ENCODE results near the gene IGSF6. TPM values are rescaled to one million over a fixed set of nuclear protein-coding genes. Genes with fewer than 3 reads are reported as not detected.

The IGSF6 gene
- total and polyA plus RNA-seq, 2 donors (not counting 1 experiment from before 2014, with no cell fraction given), result 0.33 to 1.3 TPM

- WGBS (ENCODE audit: insufficient coverage), result 100% methylated on average over 1 of the region's 2 CpGs
- Mint-ChIP-seq H3K9me3 (ENCODE audit: insufficient read depth) (no peaks in the 10 kb centered on the region), H3K4me3 (no peak overlapping the region), H3K27me3 (no peaks in the 10 kb centered on the region), H3K4me1 (peaks cover 81% of the 10 kb centered on the region), H3K27ac (no peak overlapping the region)
- Histone ChIP-seq H3K4me1 (ENCODE audit: control insufficient read depth in 2 of 2, insufficient read depth in 2 of 2, low read length in 2 of 2) (peaks cover 70 to 74% of the 10 kb centered on the region in 2 donors), H3K9me3 (ENCODE audit: control extremely low read depth in 1 of 3, control insufficient read depth in 2 of 3, insufficient read depth in 1 of 3, low read length in 2 of 3) (peaks cover 0 to 6% (median 0%) of the 10 kb centered on the region in 3 donors), H3K79me2 (ENCODE audit: control insufficient read depth, insufficient read depth, low read length) (peaks cover 15% of the 10 kb centered on the region), H3K4me3 (ENCODE audit: control extremely low read depth in 1 of 5, extremely low read depth in 1 of 5, insufficient read depth in 1 of 5, low read depth in 2 of 5, low read length in 4 of 5) (no peak overlapping the region), H3K36me3 (replicated peaks in 1 of 2; ENCODE audit: control extremely low read depth in 1 of 2, control insufficient read depth in 1 of 2, extremely low read depth in 1 of 2, insufficient read depth in 2 of 2, low read length in 1 of 2) (peaks cover 0 to 5% of the 10 kb centered on the region in 2 experiments), H3K4me2 (replicated peaks; ENCODE audit: low read depth, low read length, poor library complexity, severe bottlenecking) (no peak overlapping the region), H4K20me1 (ENCODE audit: control insufficient read depth, insufficient read depth, low read length, poor library complexity, severe bottlenecking) (no peaks in the 10 kb centered on the region), H3K9ac (ENCODE audit: low read length) (no peak overlapping the region), H2AFZ (ENCODE audit: insufficient read depth, low read depth, low read length, poor library complexity, severe bottlenecking) (no peak overlapping the region), H3K27me3 (replicated peaks in 1 of 4; ENCODE audit: control extremely low read depth in 1 of 4, control insufficient read depth in 3 of 4, insufficient read depth in 4 of 4, low read length in 3 of 4) (no peaks in the 10 kb centered on the region), H3K27ac (ENCODE audit: low read length in 2 of 2) (no peak overlapping the region)
- intact Hi-C loops (cut with micrococcal nuclease), result loop anchor here (5.0 kb wide), 1 partner anchor 642 kb away; the partner anchor contains the start of gene POLR3E
- CTCF ChIA-PET, result interaction anchor here (7.8 kb wide), 1 partner anchor 10 kb away, joined by 159 read pairs; no protein-coding TSS in a partner anchor
- POLR2A ChIA-PET, result interaction anchor here (1.1 kb wide), 1 partner anchor 9 kb away, joined by 4 read pairs; no protein-coding TSS in a partner anchor
- no peak for ATAC-seq (ENCODE audit: low read depth)
- no peak for TF ChIP-seq EZH2 (IDR thresholded peaks at IDR 0.05; ENCODE audit: borderline replicate concordance, insufficient read depth, low read depth, low read length, poor library complexity, severe bottlenecking)
- DNase-seq, result no peak
Measured at GRCh38 chr16:21654881-21655280, 2.5 kb upstream of the IGSF6 start.

DNA sequence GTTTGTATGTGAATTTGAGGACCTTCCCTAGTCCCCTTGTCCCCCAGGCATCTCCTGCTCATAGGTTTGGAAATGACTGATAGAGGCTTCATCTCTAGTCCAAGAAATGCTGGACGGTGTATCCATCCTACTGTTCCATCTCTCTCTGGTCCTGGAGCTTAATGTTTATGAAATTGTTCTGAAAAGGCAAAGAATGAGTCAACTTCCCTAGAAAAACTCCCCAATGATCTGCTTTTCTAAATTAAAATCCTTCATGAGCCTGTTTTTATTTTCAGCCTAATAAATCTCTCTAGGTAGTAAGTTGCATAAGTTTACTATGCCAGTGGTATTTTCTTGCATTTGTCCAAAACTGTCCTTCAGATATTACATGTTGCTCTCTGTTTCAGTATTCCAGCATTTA is 2.1 kb upstream of the IGSF6 start:
- H3K4me2 ChIP-seq (replicated peaks; ENCODE audit: low read depth, low read length, poor library complexity, severe bottlenecking), result no peak overlapping the region
- no peaks in the 10 kb centered on the region for H4K20me1 ChIP-seq (ENCODE audit: control insufficient read depth, insufficient read depth, low read length, poor library complexity, severe bottlenecking)
- no peak overlapping the region for H3K27ac Mint-ChIP-seq

More for the DNA sequence above, 2.1 kb upstream of the IGSF6 start:
- no CpG with 5 or more reads among the region's 1 CpG for WGBS (ENCODE audit: insufficient coverage)
- H3K27me3 ChIP-seq (replicated peaks in 1 of 4; ENCODE audit: control extremely low read depth in 1 of 4, control insufficient read depth in 3 of 4, insufficient read depth in 4 of 4, low read length in 3 of 4), result no peaks in the 10 kb centered on the region
- Mint-ChIP-seq H3K27me3 (no peaks in the 10 kb centered on the region), H3K9me3 (ENCODE audit: insufficient read depth) (no peaks in the 10 kb centered on the region), H3K4me1 (peaks cover 78% of the 10 kb centered on the region), H3K4me3 (no peak overlapping the region)
- ChIA-PET POLR2A (interaction anchor here (1.1 kb wide), 1 partner anchor 9 kb away, joined by 4 read pairs; no protein-coding TSS in a partner anchor), CTCF (interaction anchor here (7.8 kb wide), 1 partner anchor 9 kb away, joined by 159 read pairs; no protein-coding TSS in a partner anchor)
- H3K9me3 ChIP-seq (ENCODE audit: control extremely low read depth in 1 of 3, control insufficient read depth in 2 of 3, insufficient read depth in 1 of 3, low read length in 2 of 3), result peaks cover 0 to 6% (median 0%) of the 10 kb centered on the region in 3 donors
- H3K4me3 ChIP-seq (ENCODE audit: control extremely low read depth in 1 of 5, extremely low read depth in 1 of 5, insufficient read depth in 1 of 5, low read depth in 2 of 5, low read length in 4 of 5), result no peak overlapping the region
- intact Hi-C loops (cut with micrococcal nuclease), result no loop called here
- peaks cover 69 to 74% of the 10 kb centered on the region in 2 donors for H3K4me1 ChIP-seq (ENCODE audit: control insufficient read depth in 2 of 2, insufficient read depth in 2 of 2, low read length in 2 of 2)
- no peak overlapping the region for H3K9ac ChIP-seq (ENCODE audit: low read length)
- TF ChIP-seq, protein P1, sequence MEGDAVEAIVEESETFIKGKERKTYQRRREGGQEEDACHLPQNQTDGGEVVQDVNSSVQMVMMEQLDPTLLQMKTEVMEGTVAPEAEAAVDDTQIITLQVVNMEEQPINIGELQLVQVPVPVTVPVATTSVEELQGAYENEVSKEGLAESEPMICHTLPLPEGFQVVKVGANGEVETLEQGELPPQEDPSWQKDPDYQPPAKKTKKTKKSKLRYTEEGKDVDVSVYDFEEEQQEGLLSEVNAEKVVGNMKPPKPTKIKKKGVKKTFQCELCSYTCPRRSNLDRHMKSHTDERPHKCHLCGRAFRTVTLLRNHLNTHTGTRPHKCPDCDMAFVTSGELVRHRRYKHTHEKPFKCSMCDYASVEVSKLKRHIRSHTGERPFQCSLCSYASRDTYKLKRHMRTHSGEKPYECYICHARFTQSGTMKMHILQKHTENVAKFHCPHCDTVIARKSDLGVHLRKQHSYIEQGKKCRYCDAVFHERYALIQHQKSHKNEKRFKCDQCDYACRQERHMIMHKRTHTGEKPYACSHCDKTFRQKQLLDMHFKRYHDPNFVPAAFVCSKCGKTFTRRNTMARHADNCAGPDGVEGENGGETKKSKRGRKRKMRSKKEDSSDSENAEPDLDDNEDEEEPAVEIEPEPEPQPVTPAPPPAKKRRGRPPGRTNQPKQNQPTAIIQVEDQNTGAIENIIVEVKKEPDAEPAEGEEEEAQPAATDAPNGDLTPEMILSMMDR (IDR thresholded peaks at IDR 0.05), result no peak
- no peak for TF ChIP-seq EZH2 (IDR thresholded peaks at IDR 0.05; ENCODE audit: borderline replicate concordance, insufficient read depth, low read depth, low read length, poor library complexity, severe bottlenecking)
- H3K79me2 ChIP-seq (ENCODE audit: control insufficient read depth, insufficient read depth, low read length), result peaks cover 15% of the 10 kb centered on the region
- H3K36me3 ChIP-seq (replicated peaks in 1 of 2; ENCODE audit: control extremely low read depth in 1 of 2, control insufficient read depth in 1 of 2, extremely low read depth in 1 of 2, insufficient read depth in 2 of 2, low read length in 1 of 2), result peaks cover 0 to 5% of the 10 kb centered on the region in 2 experiments
- DNase-seq (no peak), ATAC-seq (ENCODE audit: low read depth) (no peak)
- H3K27ac ChIP-seq (ENCODE audit: low read length in 2 of 2), result no peak overlapping the region
- H2AFZ ChIP-seq (ENCODE audit: insufficient read depth, low read depth, low read length, poor library complexity, severe bottlenecking), result no peak overlapping the region

Data from B cell (primary cell).